Type B pancreatic cell (in vitro differentiated cells): ENCODE measurements around the gene RBP3. TPM values are rescaled to one million over a fixed set of nuclear protein-coding genes. Genes with fewer than 3 reads are reported as not detected.

ENCODE experiments used
- DNase-seq: peaks from one replicate; pipeline ENCODE4 v3.0.0; 2021; ENCODE audit warnings: mixed read lengths; ENCODE audit not compliant: unreplicated experiment; ENCODE audit errors: extremely low spot score
- H3K27ac Mint-ChIP-seq: 2 replicates; pipeline ENCODE4 v1.8.0; 2021; ENCODE audit warnings: mild to moderate bottlenecking, mixed read lengths
- H3K27me3 Mint-ChIP-seq: 2 replicates; pipeline ENCODE4 v1.8.0; 2021; ENCODE audit warnings: mixed read lengths
- H3K36me3 Mint-ChIP-seq: 2 replicates; pipeline ENCODE4 v1.8.0; 2021; ENCODE audit warnings: mixed read lengths
- H3K4me1 Mint-ChIP-seq: one replicate; pipeline ENCODE4 v1.8.0; 2021; ENCODE audit warnings: mixed read lengths; ENCODE audit not compliant: unreplicated experiment
- H3K4me3 Mint-ChIP-seq: 2 replicates; pipeline ENCODE4 v1.8.0; 2021; ENCODE audit warnings: mild to moderate bottlenecking, mixed read lengths
- H3K9me3 Mint-ChIP-seq: 2 replicates; pipeline ENCODE4 v1.8.0; 2021; ENCODE audit warnings: mixed read lengths
- CTCF ChIP-seq: fragments of 200-600 bp; sonication (generic); conservative IDR thresholded peaks from 2 replicates; pipeline ENCODE4 v1.5.0; 2021; ENCODE audit warnings: antibody characterized with exemption, mild to moderate bottlenecking
- total RNA-seq: library from RNA; stranded (reverse); gene quantifications from 2 replicates; pipeline ENCODE4 v1.2.1, GENCODE V29; 2021; ENCODE audit warnings: low replicate concordance

RBP3 gene
- total RNA-seq, 1 donor from 2014 or later, result not detected

GRCh38 chr10:47364911-47365310 lies 16.7 kb downstream of the RBP3 start:
- Mint-ChIP-seq H3K4me3 (no peak overlapping the region), H3K27ac (no peak overlapping the region)

GRCh38 chr10:47365431-47366180 lies 17.4 kb downstream of the RBP3 start:
- Mint-ChIP-seq H3K36me3 (no peaks in the 10 kb centered on the region), H3K27me3 (peaks cover 3% of the 10 kb centered on the region), H3K4me1 (peaks cover 7% of the 10 kb centered on the region), H3K27ac (no peak overlapping the region), H3K9me3 (no peaks in the 10 kb centered on the region), H3K4me3 (no peak overlapping the region)
- DNase-seq, result peak; percentile 43
- no peak for TF ChIP-seq CTCF

More at GRCh38 chr10:47364911-47365310, 16.7 kb downstream of the RBP3 start:
- Mint-ChIP-seq H3K9me3 (no peaks in the 10 kb centered on the region), H3K4me1 (peaks cover 7% of the 10 kb centered on the region), H3K36me3 (no peaks in the 10 kb centered on the region), H3K27me3 (peaks cover 3% of the 10 kb centered on the region)
- DNase-seq, result peak; percentile 44
- no peak for TF ChIP-seq CTCF

GRCh38 chr10:47366181-47366631 lies 18.0 kb downstream of the RBP3 start:
- Mint-ChIP-seq H3K27ac (no peak overlapping the region), H3K36me3 (no peaks in the 10 kb centered on the region)
- TF ChIP-seq CTCF, result no peak

GRCh38 chr10:47366731-47367460 lies 18.7 kb downstream of the RBP3 start:
- no peaks in the 10 kb centered on the region for H3K9me3 Mint-ChIP-seq
- DNase-seq, result peak; percentile 50
- no peaks in the 10 kb centered on the region for H3K36me3 Mint-ChIP-seq
- H3K4me3 Mint-ChIP-seq, result no peak overlapping the region
- peaks cover 3% of the 10 kb centered on the region for H3K27me3 Mint-ChIP-seq
- peaks cover 7% of the 10 kb centered on the region for H3K4me1 Mint-ChIP-seq
- no peak for TF ChIP-seq CTCF
- no peak overlapping the region for H3K27ac Mint-ChIP-seq

More at GRCh38 chr10:47366181-47366631, 18.0 kb downstream of the RBP3 start:
- Mint-ChIP-seq H3K4me1 (peaks cover 7% of the 10 kb centered on the region), H3K27me3 (peaks cover 3% of the 10 kb centered on the region), H3K9me3 (no peaks in the 10 kb centered on the region), H3K4me3 (no peak overlapping the region)
- DNase-seq, result peak; percentile 32

- H3K4me1 Mint-ChIP-seq, result peaks cover 7% of the 10 kb centered on the region
- H3K36me3 Mint-ChIP-seq, result no peaks in the 10 kb centered on the region
- H3K4me3 Mint-ChIP-seq, result no peak overlapping the region
- no peak for TF ChIP-seq CTCF
- no peaks in the 10 kb centered on the region for H3K9me3 Mint-ChIP-seq
- H3K27me3 Mint-ChIP-seq, result peaks cover 3% of the 10 kb centered on the region
- no peak overlapping the region for H3K27ac Mint-ChIP-seq
- peak; percentile 45 for DNase-seq
These were observed 19.5 kb downstream of the RBP3 start for GRCh38 chr10:47367646-47368045.
